PC-3 (cell line): ENCODE data around the gene KCTD6. TPM values are rescaled to one million over a fixed set of nuclear protein-coding genes. Genes with fewer than 3 reads are reported as not detected.
A peak's percentile ranks its signal among the peaks of the same experiment; 100 is the strongest.

ENCODE experiments used
- ATAC-seq: fragments of 200-7000 bp; cut with Tn5 transposase; 2 replicates; pipeline ENCODE4 v1.9.1; 2020; ENCODE audit warnings: mild to moderate bottlenecking, moderate library complexity
- BruUV-seq: library from RNA; stranded (reverse); fragments of 400-500 nt; replicated peaks from 2 replicates; lab custom pipeline; 2021; lab: Mats Ljungman, UMichigan
- CTCF ChIA-PET: fragments of 300-600 bp; sonication (Branson Sonifier 250); formaldehyde crosslinking; loops from one replicate; lab custom pipeline; 2022; ENCODE audit warnings: antibody characterized with exemption; lab: Charles Lee
- POLR2A ChIA-PET: fragments of 300-600 bp; sonication (Branson Sonifier 250); formaldehyde crosslinking; loops from one replicate; lab custom pipeline; 2022; ENCODE audit warnings: antibody characterized with exemption; ENCODE audit not compliant: unreplicated experiment; lab: Charles Lee
- DNase-seq: peaks from one replicate; pipeline ENCODE4 v3.0.0-alpha.2; 2015
- H2AFZ ChIP-seq: fragments of 300-600 bp; sonication (generic); 2 replicates; pipeline ENCODE4 v1.6.0; 2016; ENCODE audit warnings: antibody characterized with exemption, low read length
- H3F3A ChIP-seq: fragments of 300-600 bp; sonication (generic); one replicate; pipeline ENCODE4 v1.6.0; 2017; ENCODE audit warnings: antibody characterized with exemption, low read length, control low read depth, mild to moderate bottlenecking; ENCODE audit not compliant: unreplicated experiment
- H3K27ac ChIP-seq: fragments of 300-600 bp; sonication (generic); 2 replicates; pipeline ENCODE4 v1.5.1; 2016; ENCODE audit warnings: mild to moderate bottlenecking, low read length
- H3K27me3 ChIP-seq: fragments of 300-600 bp; sonication (generic); 2 replicates; pipeline ENCODE4 v1.6.1; 2016; ENCODE audit warnings: low read length, mixed read lengths
- H3K36me3 ChIP-seq: fragments of 300-600 bp; sonication (generic); 2 replicates; pipeline ENCODE4 v1.6.1; 2016; ENCODE audit warnings: low read depth, mixed run types, low read length, mixed read lengths
- H3K4me1 ChIP-seq: fragments of 300-600 bp; sonication (generic); 2 replicates; pipeline ENCODE4 v1.5.1; 2016; ENCODE audit warnings: low read length; ENCODE audit not compliant: insufficient read depth
- H3K4me2 ChIP-seq: fragments of 300-600 bp; sonication (generic); 2 replicates; pipeline ENCODE4 v1.6.0; 2016; ENCODE audit warnings: low read length
- H3K4me3 ChIP-seq: fragments of 300-600 bp; sonication (generic); 2 replicates; pipeline ENCODE4 v1.5.1; 2016; ENCODE audit warnings: mild to moderate bottlenecking, low read length, mixed read lengths
- H3K79me2 ChIP-seq: fragments of 300-600 bp; sonication (generic); 2 replicates; pipeline ENCODE4 v1.6.1; 2017; ENCODE audit warnings: low read length, mixed read lengths
- H3K9ac ChIP-seq: fragments of 300-600 bp; sonication (generic); 2 replicates; pipeline ENCODE4 v1.6.0; 2016; ENCODE audit warnings: mild to moderate bottlenecking, low read length
- H3K9me2 ChIP-seq: fragments of 300-600 bp; sonication (generic); replicated peaks from 2 replicates; pipeline ENCODE4 v1.6.1; 2016; ENCODE audit warnings: mixed run types, low read length, mixed read lengths
- H3K9me3 ChIP-seq: fragments of 300-600 bp; sonication (generic); 2 replicates; pipeline ENCODE4 v1.6.1; 2016; ENCODE audit warnings: low read length, mixed read lengths
- H4K20me1 ChIP-seq: fragments of 300-600 bp; sonication (generic); 2 replicates; pipeline ENCODE4 v1.6.1; 2016; ENCODE audit warnings: low read length, mixed read lengths
- CTCF ChIP-seq: fragments of 300-600 bp; sonication (generic); conservative IDR thresholded peaks from 2 replicates; pipeline ENCODE4 v1.5.1; 2017; ENCODE audit warnings: antibody characterized with exemption, low read depth, mild to moderate bottlenecking, low read length
- EZH2 ChIP-seq: fragments of 300-600 bp; sonication (generic); IDR thresholded peaks from one replicate; pipeline ENCODE4 v1.6.1; 2017; ENCODE audit warnings: antibody characterized with exemption, mild to moderate bottlenecking, low read length; ENCODE audit not compliant: unreplicated experiment
- EZH2phosphoT487 ChIP-seq: fragments of 300-600 bp; sonication (generic); IDR thresholded peaks from 2 replicates; pipeline ENCODE4 v1.6.1; 2018; ENCODE audit warnings: mild to moderate bottlenecking, antibody characterized with exemption, low read length, borderline replicate concordance
- intact Hi-C: fragments of 100-400 bp; cut with micrococcal nuclease; formaldehyde crosslinking; loops from 2 replicates; pipeline ENCODE4 v1.9.0; 2023
- total RNA-seq: library from RNA; depleted of rRNA; stranded (reverse); fragments of >200 nt; gene quantifications from 2 replicates; pipeline ENCODE4 v1.2.3, GENCODE V29; 2014

KCTD6 gene
- total RNA-seq, 1 experiment from 2014 or later, result 13.1 TPM

- no peak overlapping the region for H3K9ac ChIP-seq
- peaks cover 29% of the 10 kb centered on the region for H3K4me1 ChIP-seq
- H3K9me2 ChIP-seq, result no peaks in the 10 kb centered on the region
- POLR2A ChIA-PET, result no interaction called here
- no peaks in the 10 kb centered on the region for H3K36me3 ChIP-seq
- TF ChIP-seq CTCF (no peak), EZH2 (no peak), EZH2phosphoT487 (no peak)
- CTCF ChIA-PET, result no interaction called here
- H3K4me3 ChIP-seq, result no peak overlapping the region
- intact Hi-C loops, result no loop called here
- H4K20me1 ChIP-seq, result no peaks in the 10 kb centered on the region
- H3K4me2 ChIP-seq, result no peak overlapping the region
- H2AFZ ChIP-seq, result no peak overlapping the region
- no peak for DNase-seq
- ATAC-seq, result no peak
- H3K79me2 ChIP-seq, result no peaks in the 10 kb centered on the region
- no TSS peak for BruUV-seq
- H3K27me3 ChIP-seq, result no peaks in the 10 kb centered on the region
- H3F3A ChIP-seq, result peaks cover 6% of the 10 kb centered on the region
- no peak overlapping the region for H3K27ac ChIP-seq
- H3K9me3 ChIP-seq, result no peaks in the 10 kb centered on the region
These were observed 22.8 kb upstream of the KCTD6 start for GRCh38 chr3:58469096-58469495.

- Histone ChIP-seq H3K27ac (peak overlapping the region; percentile 83), H3K79me2 (no peaks in the 10 kb centered on the region), H3K4me3 (peak overlapping the region; percentile 6; the same call in 1 of the 2 replicates), H3K27me3 (no peaks in the 10 kb centered on the region), H2AFZ (no peak overlapping the region), H3K9ac (peak overlapping the region; percentile 54), H3K9me2 (no peaks in the 10 kb centered on the region), H3K4me1 (peaks cover 27% of the 10 kb centered on the region), H4K20me1 (no peaks in the 10 kb centered on the region), H3K4me2 (peak overlapping the region; percentile 65), H3K36me3 (no peaks in the 10 kb centered on the region), H3F3A (peaks cover 6% of the 10 kb centered on the region), H3K9me3 (no peaks in the 10 kb centered on the region)
- TF ChIP-seq EZH2phosphoT487, result no peak
- TF ChIP-seq CTCF, result no peak
- no peak for TF ChIP-seq EZH2
- ATAC-seq (no peak; the same call in 1 of the 2 replicates), DNase-seq (no peak)
- POLR2A ChIA-PET, result no interaction called here
- BruUV-seq, result no TSS peak
- intact Hi-C loops, result loop anchor here (1.0 to 2.0 kb wide), 3 partner anchors 21 to 62 kb away; no protein-coding TSS in a partner anchor
- CTCF ChIA-PET, result no interaction called here
These were observed 21.4 kb upstream of the KCTD6 start for GRCh38 chr3:58470363-58471024.
